ENCODE data around the gene MEG3.
A peak's percentile ranks its signal among the peaks of the same experiment; 100 is the strongest.

Gene MEG3

GRCh38 chr14:100861937-100862247 lies 36.0 kb downstream of the MEG3 start:
- H3K4me3 ChIP-seq (ENCODE audit: low read depth, low read length) = no peak overlapping the region
- TF ChIP-seq, protein P1, sequence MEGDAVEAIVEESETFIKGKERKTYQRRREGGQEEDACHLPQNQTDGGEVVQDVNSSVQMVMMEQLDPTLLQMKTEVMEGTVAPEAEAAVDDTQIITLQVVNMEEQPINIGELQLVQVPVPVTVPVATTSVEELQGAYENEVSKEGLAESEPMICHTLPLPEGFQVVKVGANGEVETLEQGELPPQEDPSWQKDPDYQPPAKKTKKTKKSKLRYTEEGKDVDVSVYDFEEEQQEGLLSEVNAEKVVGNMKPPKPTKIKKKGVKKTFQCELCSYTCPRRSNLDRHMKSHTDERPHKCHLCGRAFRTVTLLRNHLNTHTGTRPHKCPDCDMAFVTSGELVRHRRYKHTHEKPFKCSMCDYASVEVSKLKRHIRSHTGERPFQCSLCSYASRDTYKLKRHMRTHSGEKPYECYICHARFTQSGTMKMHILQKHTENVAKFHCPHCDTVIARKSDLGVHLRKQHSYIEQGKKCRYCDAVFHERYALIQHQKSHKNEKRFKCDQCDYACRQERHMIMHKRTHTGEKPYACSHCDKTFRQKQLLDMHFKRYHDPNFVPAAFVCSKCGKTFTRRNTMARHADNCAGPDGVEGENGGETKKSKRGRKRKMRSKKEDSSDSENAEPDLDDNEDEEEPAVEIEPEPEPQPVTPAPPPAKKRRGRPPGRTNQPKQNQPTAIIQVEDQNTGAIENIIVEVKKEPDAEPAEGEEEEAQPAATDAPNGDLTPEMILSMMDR (conservative IDR thresholded peaks at IDR 0.05; ENCODE audit: low read depth, low read length) = no peak

DNA sequence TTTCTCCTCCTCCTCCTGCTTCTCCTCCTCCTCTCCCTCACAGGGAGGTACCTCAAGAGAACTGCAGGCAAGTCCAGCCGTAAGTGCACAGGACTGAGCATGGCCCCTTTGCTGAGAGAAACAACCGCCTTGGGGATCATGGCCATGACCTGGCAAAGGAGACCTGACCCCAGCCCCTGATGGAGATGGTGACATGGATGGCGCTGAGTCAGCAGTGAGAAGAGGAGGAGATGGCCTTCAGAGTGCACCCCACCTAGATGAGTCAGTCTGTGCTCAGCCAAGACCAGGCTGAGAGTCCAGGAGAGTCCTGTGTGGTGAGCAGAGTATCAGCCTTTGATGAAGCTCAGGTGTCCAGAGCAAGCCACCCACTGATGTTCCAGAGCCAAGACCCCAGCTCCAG lies 36.4 kb downstream of the MEG3 start:
- H3K4me3 ChIP-seq (ENCODE audit: low read depth, low read length) = no peak overlapping the region
- peak; percentile 29 for DNase-seq (ENCODE audit: low read depth)
- TF ChIP-seq, protein P1 (conservative IDR thresholded peaks at IDR 0.05; ENCODE audit: low read depth, low read length) = no peak

More at GRCh38 chr14:100861937-100862247, 36.0 kb downstream of the MEG3 start:
- DNase-seq (ENCODE audit: low read depth) = no peak

GRCh38 chr14:100862793-100863192 lies 36.9 kb downstream of the MEG3 start:
- TF ChIP-seq, protein P1 (conservative IDR thresholded peaks at IDR 0.05; ENCODE audit: low read depth, low read length) = no peak
- DNase-seq (ENCODE audit: low read depth) = no peak
- H3K4me3 ChIP-seq (ENCODE audit: low read depth, low read length) = no peak overlapping the region

- TF ChIP-seq, protein P1 (conservative IDR thresholded peaks at IDR 0.05; ENCODE audit: low read depth, low read length) = no peak
- no peak overlapping the region for H3K4me3 ChIP-seq (ENCODE audit: low read depth, low read length)
- DNase-seq (ENCODE audit: low read depth) = no peak
These were observed 38.3 kb downstream of the MEG3 start for GRCh38 chr14:100864206-100864605.

- no peak for DNase-seq (ENCODE audit: low read depth)
- TF ChIP-seq, protein P1 (conservative IDR thresholded peaks at IDR 0.05; ENCODE audit: low read depth, low read length) = no peak
These were observed 39.2 kb downstream of the MEG3 start for GRCh38 chr14:100864960-100865681.

GRCh38 chr14:100865682-100866591 lies 40.0 kb downstream of the MEG3 start:
- H3K4me3 ChIP-seq (ENCODE audit: low read depth, low read length) = no peak overlapping the region
- DNase-seq (ENCODE audit: low read depth) = no peak
- TF ChIP-seq, protein P1 (conservative IDR thresholded peaks at IDR 0.05; ENCODE audit: low read depth, low read length) = no peak

More at GRCh38 chr14:100864960-100865681, 39.2 kb downstream of the MEG3 start:
- no peak overlapping the region for H3K4me3 ChIP-seq (ENCODE audit: low read depth, low read length)
